ENCODE results near the gene TMEM17. TPM values are rescaled to one million over a fixed set of nuclear protein-coding genes. Genes with fewer than 3 reads are reported as not detected.

The TMEM17 gene
- total and polyA plus RNA-seq, 2 of the 13 experiments (the other 11 are each of a cell fraction or from before 2014, with no cell fraction given), result 0.22 to 0.50 TPM

GRCh38 chr2:62456721-62457539, 49.1 kb downstream of the TMEM17 start (continued):
- peak in 1 of 2 experiments; percentile 85; a peak in 2 of 4 replicates for TF ChIP-seq ATF4 (CRISPR knock-in tag; IDR thresholded peaks at IDR 0.05)
- peak; percentile 54; the same call in 1 of the 2 replicates for TF ChIP-seq ZNF629 (CRISPR knock-in tag; conservative IDR thresholded peaks at IDR 0.05)
- TF ChIP-seq ISX (CRISPR knock-in tag; conservative IDR thresholded peaks at IDR 0.05), result peak; percentile 75; the same call in 1 of the 2 replicates
- peak; percentile 72 for TF ChIP-seq TAF1 (CRISPR knock-in tag; IDR thresholded peaks at IDR 0.05)
- TF ChIP-seq ZNF101 (CRISPR knock-in tag; IDR thresholded peaks at IDR 0.05; ENCODE audit: borderline replicate concordance, low read depth), result no peak
- TF ChIP-seq ZNF274 (CRISPR knock-in tag; IDR thresholded peaks at IDR 0.05), result peak; percentile 45; the same call in 1 of the 2 replicates
- TF ChIP-seq KMT2B (CRISPR knock-in tag; IDR thresholded peaks at IDR 0.05), result peak; percentile 67; the same call in 1 of the 2 replicates
- no peak for TF ChIP-seq TFAP4 (IDR thresholded peaks at IDR 0.05; ENCODE audit: borderline replicate concordance, low read depth)
- TF ChIP-seq SETDB1 (CRISPR knock-in tag; IDR thresholded peaks at IDR 0.05; ENCODE audit: borderline replicate concordance), result no peak
- TF ChIP-seq KLF13 (CRISPR knock-in tag; IDR thresholded peaks at IDR 0.05), result no peak
- peak; percentile 43; the same call in 1 of the 2 replicates for TF ChIP-seq GATAD2A (CRISPR knock-in tag; IDR thresholded peaks at IDR 0.05)
- TF ChIP-seq THYN1 (CRISPR knock-in tag; IDR thresholded peaks at IDR 0.05; ENCODE audit: borderline replicate concordance, low read depth), result no peak
- 0 out of 4 replicates have a peak, but pooled peaks of 1 of the 2 experiments have one; percentile 9 for TF ChIP-seq NR2F1 (CRISPR knock-in tag; IDR thresholded peaks at IDR 0.05)
- 0 out of 2 replicates have a peak, but pooled peaks have one; percentile 61 for TF ChIP-seq PREB (CRISPR knock-in tag; IDR thresholded peaks at IDR 0.05)
- peak; percentile 53 for TF ChIP-seq ZNF761 (CRISPR knock-in tag; conservative IDR thresholded peaks at IDR 0.05)
- peak; percentile 59; the same call in 1 of the 2 replicates for TF ChIP-seq POGK (CRISPR knock-in tag; conservative IDR thresholded peaks at IDR 0.05)
- peak; percentile 83; the same call in 1 of the 2 replicates for TF ChIP-seq HINFP (CRISPR knock-in tag; IDR thresholded peaks at IDR 0.05; ENCODE audit: low read depth)
- TF ChIP-seq HOXD1 (CRISPR knock-in tag; IDR thresholded peaks at IDR 0.05), result peak; percentile 87; the same call in 1 of the 2 replicates
- no peak for TF ChIP-seq HNF4A (CRISPR knock-in tag; IDR thresholded peaks at IDR 0.05)
- TF ChIP-seq YY1 (IDR thresholded peaks at IDR 0.05; ENCODE audit: insufficient read depth, insufficient replicate concordance, low read depth, low read length), result peak; percentile 81
- no peak for TF ChIP-seq TEAD2 (CRISPR knock-in tag; IDR thresholded peaks at IDR 0.05)
